SJCRH30 (cell line): ENCODE data around the gene LGALS7. TPM values are rescaled to one million over a fixed set of nuclear protein-coding genes. Genes with fewer than 3 reads are reported as not detected.
"Not testable (repeated sequence)": the region's sequence is repeated elsewhere in the genome, so short reads cannot be mapped to it uniquely, and the experiment has no call there.

ENCODE experiments used
- DNase-seq, 2 experiments: peaks; one replicate each; pipeline ENCODE4 v3.0.0-alpha.2; 2015 to 2020
- H3K27ac ChIP-seq: fragments of 250-450 bp; sonication (Bioruptor Pico); 2 replicates; pipeline ENCODE4 v1.5.1; 2020; ENCODE audit warnings: mild to moderate bottlenecking, moderate library complexity
- H3K27me3 ChIP-seq: fragments of 250-450 bp; sonication (Bioruptor Pico); 2 replicates; pipeline ENCODE4 v1.5.1; 2020; ENCODE audit warnings: mild to moderate bottlenecking, moderate library complexity
- H3K36me3 ChIP-seq: fragments of 250-450 bp; sonication (Bioruptor Pico); 2 replicates; pipeline ENCODE4 v1.5.1; 2020; ENCODE audit warnings: mild to moderate bottlenecking, moderate library complexity
- H3K4me1 ChIP-seq: fragments of 250-450 bp; sonication (Bioruptor Pico); 2 replicates; pipeline ENCODE4 v1.5.1; 2020; ENCODE audit warnings: mild to moderate bottlenecking, moderate library complexity
- H3K4me3 ChIP-seq: fragments of 250-450 bp; sonication (Bioruptor Pico); 2 replicates; pipeline ENCODE4 v1.5.1; 2020; ENCODE audit warnings: mild to moderate bottlenecking, moderate library complexity
- H3K9me3 ChIP-seq: fragments of 250-450 bp; sonication (Bioruptor Pico); replicated peaks from 2 replicates; pipeline ENCODE4 v1.5.1; 2020; ENCODE audit warnings: mild to moderate bottlenecking, moderate library complexity
- total RNA-seq: library from RNA; depleted of rRNA; stranded (reverse); fragments of >200 nt; shearing (Covaris generic); gene quantifications from 2 replicates; pipeline ENCODE4 v1.2.3, GENCODE V29; 2014

Gene LGALS7
- total RNA-seq, 1 experiment from 2014 or later = 0.71 TPM

DNA sequence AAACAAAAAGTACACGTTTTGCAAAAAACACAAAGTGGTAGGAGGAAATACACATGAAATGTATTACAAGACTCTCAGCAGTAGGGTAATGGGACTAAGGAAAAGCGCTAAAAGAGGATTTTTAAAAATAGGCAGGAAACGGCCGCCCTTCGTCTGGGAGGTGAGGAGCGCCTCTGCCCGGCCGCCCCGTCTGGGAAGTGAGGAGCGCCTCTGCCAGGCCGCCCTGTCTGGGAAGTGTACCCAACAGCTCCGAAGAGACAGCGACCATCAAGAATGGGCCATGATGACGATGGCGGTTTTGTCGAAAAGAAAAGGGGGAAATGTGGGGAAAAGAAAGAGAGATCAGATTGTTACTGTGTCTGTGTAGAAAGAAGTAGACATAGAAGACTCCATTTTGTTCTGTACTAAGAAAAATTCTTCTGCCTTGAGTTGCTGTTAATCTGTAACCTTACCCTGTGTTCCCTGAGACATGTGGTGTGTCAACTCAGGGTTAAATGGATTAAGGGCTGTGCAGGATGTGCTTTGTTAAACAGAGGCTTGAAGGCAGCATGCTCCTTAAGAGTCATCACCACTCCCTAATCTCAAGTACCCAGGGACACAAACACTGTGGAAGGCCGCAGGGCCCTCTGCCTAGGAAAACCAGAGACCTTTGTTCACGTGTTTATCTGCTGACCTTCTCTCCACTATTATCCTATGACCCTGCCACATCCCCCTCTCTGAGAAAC is 34.2 kb upstream of the LGALS7 start:
- H3K4me3 ChIP-seq, H3K27me3 ChIP-seq, H3K36me3 ChIP-seq, H3K4me1 ChIP-seq, H3K9me3 ChIP-seq, H3K27ac ChIP-seq, DNase-seq: not testable (repeated sequence)

DNA sequence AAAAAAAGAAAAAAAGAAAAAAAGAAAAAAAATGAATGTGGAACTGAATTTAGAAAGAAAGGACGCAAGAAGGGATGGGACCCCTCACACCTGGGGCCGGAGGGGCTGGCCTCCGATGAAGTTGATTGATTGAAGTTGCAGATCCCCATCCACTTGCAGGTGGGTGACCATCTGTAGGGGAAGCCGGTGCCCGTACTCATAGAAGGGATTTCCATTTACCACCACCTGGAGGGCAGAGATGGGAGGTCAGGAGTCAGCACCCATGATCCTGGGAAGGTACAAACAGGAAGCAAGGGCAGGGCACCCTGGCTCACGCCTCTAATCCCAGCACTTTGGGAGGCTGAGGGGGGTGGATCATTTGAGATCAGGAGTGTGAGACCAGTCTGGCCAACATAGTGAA is 33.1 kb upstream of the LGALS7 start:
- no peaks in the 10 kb centered on the region for H3K4me1 ChIP-seq
- H3K4me3 ChIP-seq = no peak overlapping the region
- no peak for DNase-seq
- H3K36me3 ChIP-seq = no peaks in the 10 kb centered on the region
- H3K9me3 ChIP-seq = no peaks in the 10 kb centered on the region
- no peaks in the 10 kb centered on the region for H3K27me3 ChIP-seq
- no peak overlapping the region for H3K27ac ChIP-seq

DNA sequence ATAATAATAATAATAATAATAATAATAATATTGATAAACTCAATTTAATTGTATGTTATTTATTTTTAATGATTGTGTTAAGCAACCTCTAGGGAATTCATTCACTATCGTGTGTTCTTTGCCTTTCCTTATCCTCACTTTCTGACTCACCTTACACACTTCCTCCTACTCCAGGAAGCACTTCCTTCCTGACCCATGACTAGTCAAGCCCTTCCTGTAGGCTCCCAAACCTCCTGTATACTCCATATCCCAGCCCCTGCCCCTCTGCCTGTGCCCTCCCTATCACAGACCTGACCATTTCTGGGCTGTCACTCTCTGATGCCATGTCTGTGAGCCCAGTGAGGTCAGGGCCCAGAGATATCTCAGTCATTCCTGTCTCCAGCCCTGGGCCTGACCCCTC is 31.9 kb upstream of the LGALS7 start:
- H3K36me3 ChIP-seq = no peaks in the 10 kb centered on the region
- DNase-seq = no peak

DNA sequence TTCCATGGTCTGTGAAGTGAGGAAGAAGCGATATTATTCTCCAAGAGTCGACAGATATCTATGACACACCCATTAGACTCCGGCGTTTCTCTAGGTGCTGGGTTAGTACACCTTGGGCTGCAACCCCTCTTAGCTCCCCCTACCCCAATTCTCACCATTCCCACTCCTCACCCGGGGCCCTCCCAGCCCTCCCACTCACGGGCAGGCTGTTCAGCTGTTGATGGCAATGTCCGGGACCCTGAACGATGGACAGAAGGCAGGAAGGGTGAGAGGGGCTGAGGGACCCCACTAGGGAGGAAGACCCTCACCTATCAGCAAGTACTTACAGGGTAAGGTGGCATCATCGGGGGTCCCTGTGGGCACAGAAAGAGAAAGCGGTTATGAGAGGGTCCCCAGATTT is 30.2 kb upstream of the LGALS7 start:
- no peak overlapping the region for H3K27ac ChIP-seq
- H3K36me3 ChIP-seq = no peaks in the 10 kb centered on the region
- peaks cover 4% of the 10 kb centered on the region; the same call in 1 of the 2 replicates for H3K9me3 ChIP-seq
- no peak overlapping the region for H3K4me3 ChIP-seq
- no peak for DNase-seq
- H3K4me1 ChIP-seq = no peaks in the 10 kb centered on the region
- no peaks in the 10 kb centered on the region for H3K27me3 ChIP-seq

More for the DNA sequence above, 31.9 kb upstream of the LGALS7 start:
- Histone ChIP-seq H3K4me1 (no peaks in the 10 kb centered on the region), H3K9me3 (peaks cover 4% of the 10 kb centered on the region; the same call in 1 of the 2 replicates), H3K27ac (no peak overlapping the region), H3K4me3 (no peak overlapping the region), H3K27me3 (no peaks in the 10 kb centered on the region)

DNA sequence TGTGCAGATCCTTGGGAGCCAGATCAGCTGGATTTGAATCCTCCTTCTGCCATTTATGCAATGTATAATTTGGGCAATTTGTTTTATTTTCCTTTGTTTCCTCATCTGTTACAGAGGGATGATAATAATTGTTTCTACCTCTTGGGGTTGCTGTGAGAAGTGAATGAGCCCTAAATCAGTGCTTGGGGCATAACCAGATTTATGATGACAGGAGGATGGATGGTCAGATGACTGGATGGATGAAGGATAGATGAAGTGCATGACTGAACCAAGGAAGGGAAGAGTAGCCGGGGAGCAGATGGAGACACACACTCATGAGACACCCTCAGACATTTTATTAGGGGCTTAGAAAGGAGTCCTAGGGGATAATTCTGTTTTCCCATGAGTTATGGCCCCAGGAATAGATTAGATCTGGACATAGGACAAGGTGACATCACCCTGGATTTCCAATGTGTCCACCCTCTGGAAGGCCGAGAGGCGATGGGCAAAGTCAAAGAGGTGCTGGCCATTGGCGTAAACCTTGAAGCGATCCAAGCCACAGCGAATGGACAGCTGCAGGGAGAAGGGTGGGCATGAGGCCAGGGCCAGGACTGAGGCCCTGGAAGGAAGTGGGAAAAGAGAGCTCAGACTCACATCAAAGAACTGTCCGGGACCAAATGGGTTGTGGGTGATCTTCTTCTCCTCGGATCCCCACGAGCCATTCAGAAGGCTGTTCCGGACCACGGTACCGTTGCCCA is 28.2 kb upstream of the LGALS7 start:
- H3K4me1 ChIP-seq = no peaks in the 10 kb centered on the region
- peak; percentile 49 to 59 for DNase-seq
- H3K4me3 ChIP-seq = no peak overlapping the region

DNA sequence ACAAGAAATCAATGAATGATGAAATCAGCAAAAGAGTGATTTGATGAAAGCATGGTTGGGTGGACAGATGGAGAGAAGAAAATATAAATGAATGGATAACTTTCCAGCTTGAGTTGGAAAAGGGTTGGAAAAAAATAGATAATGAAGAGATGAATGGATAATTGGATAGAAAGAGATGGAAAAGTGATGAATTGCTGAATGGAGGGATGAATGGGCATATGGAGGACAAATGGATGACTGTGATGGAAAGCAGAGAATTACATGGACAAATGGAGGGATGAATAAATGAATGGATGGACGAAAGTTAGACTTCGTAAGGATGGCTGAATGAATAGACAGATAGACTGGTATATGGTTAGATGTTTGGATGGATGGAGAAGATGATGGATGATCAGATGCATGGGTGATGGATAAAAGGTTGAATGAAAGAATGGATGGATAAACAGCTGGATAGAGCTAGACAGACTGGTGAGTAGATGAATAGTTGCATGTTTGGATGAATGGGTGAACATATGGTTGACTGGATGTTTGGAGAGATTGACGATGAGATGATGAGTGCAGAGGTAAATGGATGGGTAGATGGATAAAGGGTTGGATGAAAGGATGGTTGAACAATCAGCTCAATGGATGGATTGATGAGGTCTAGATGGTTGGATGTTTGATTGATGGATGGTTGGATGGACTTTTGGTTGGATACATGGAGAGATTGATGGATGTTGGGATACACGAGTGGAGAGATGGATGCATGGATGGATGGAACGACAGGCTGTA is 27.4 kb upstream of the LGALS7 start:
- no peaks in the 10 kb centered on the region for H3K4me1 ChIP-seq
- H3K27me3 ChIP-seq = no peaks in the 10 kb centered on the region
- H3K27ac ChIP-seq = no peak overlapping the region
- H3K4me3 ChIP-seq = no peak overlapping the region
- DNase-seq = no peak
- H3K9me3 ChIP-seq = peaks cover 4% of the 10 kb centered on the region; the same call in 1 of the 2 replicates
- no peaks in the 10 kb centered on the region for H3K36me3 ChIP-seq

More for the DNA sequence above, 28.2 kb upstream of the LGALS7 start:
- H3K36me3 ChIP-seq = no peaks in the 10 kb centered on the region
- no peak overlapping the region for H3K27ac ChIP-seq
- peaks cover 4% of the 10 kb centered on the region; the same call in 1 of the 2 replicates for H3K9me3 ChIP-seq
- no peaks in the 10 kb centered on the region for H3K27me3 ChIP-seq

DNA sequence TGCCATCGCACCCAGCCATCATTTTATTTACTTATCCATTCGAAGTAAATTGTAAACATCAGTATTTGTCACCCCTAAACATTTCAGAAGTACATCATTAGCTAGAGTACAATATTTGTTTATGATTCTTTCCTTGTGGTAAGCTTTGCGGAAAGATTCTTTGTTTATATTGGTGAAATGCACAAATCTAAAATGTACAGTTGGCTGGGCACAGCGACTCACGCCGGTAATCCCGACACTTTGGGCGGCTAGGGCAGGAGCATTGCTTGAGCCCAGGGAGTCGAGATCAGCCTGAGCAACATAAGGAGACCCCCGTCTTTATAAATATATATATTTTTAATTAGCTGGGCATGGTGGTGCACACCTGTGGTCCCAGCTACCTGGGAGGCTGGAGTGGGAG is 25.8 kb upstream of the LGALS7 start:
- Histone ChIP-seq H3K4me1 (no peaks in the 10 kb centered on the region), H3K9me3 (peaks cover 4% of the 10 kb centered on the region; the same call in 1 of the 2 replicates), H3K27me3 (no peaks in the 10 kb centered on the region), H3K4me3 (no peak overlapping the region), H3K27ac (no peak overlapping the region), H3K36me3 (no peaks in the 10 kb centered on the region)
- DNase-seq = no peak

DNA sequence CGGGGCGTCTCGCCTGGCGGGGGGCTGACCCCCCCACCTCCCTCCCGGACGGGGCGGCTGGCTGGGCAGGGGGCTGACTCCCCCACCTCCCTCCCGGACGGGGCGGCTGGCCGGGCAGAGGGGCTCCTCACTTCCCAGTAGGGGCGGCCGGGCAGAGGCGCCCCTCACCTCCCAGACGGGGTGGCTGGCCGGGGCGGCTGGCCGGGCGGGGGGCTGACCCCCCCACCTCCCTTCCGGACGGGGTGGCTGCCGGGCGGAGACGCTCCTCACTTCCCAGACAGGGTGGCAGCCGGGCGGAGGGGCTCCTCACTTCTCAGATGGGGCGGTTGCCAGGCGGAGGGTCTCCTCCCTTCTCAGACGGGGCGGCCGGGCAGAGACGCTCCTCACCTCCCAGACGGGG is 24.5 kb upstream of the LGALS7 start:
- H3K27me3 ChIP-seq, H3K4me1 ChIP-seq, H3K36me3 ChIP-seq, H3K27ac ChIP-seq, H3K9me3 ChIP-seq, H3K4me3 ChIP-seq, DNase-seq: not testable (repeated sequence)

DNA sequence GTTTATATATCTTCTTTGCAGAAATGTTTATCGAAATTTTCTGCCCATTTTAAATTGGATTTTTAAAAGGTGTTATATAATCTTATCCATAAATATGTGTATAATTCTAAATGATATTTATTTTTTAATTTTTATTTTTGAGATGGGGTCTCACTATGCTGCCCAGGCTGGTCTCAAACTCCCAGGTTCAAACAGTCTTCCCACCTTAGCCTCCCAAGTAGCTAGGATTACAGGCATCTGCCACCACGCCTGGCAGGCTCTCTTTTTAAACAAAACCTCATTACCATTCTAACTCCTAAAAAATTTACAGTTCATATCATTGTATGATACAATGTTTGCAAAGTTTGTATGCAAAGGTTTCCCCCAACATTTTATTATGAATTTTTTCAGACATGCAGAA is 22.8 kb upstream of the LGALS7 start:
- Histone ChIP-seq H3K36me3 (no peaks in the 10 kb centered on the region), H3K27me3 (no peaks in the 10 kb centered on the region), H3K9me3 (peaks cover 4% of the 10 kb centered on the region; the same call in 1 of the 2 replicates), H3K4me3 (no peak overlapping the region), H3K27ac (no peak overlapping the region), H3K4me1 (no peaks in the 10 kb centered on the region)
- DNase-seq = no peak

DNA sequence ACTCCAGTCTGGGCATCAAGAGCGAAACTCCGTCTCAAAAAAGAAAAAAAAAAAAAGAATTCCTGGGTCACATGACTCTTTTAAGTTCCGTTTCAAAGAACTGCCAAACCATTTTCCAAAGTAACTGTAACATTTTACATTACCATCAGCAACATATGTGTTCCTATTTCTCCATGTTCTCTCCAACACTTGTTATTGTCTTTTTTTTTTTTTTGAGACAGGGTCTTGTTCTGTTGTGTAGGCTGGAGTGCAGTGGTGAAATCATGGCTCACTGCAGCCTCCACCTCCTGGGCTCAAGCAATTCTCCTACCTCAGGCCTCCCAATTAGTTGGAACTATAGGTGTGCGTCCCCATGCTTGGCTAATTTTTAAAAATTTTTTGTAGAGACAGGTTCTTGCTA is 22.2 kb upstream of the LGALS7 start:
- no peak overlapping the region for H3K27ac ChIP-seq
- H3K9me3 ChIP-seq = no peaks in the 10 kb centered on the region
- H3K4me3 ChIP-seq = no peak overlapping the region
- no peaks in the 10 kb centered on the region for H3K27me3 ChIP-seq
- no peak for DNase-seq
- no peaks in the 10 kb centered on the region for H3K4me1 ChIP-seq
- H3K36me3 ChIP-seq = no peaks in the 10 kb centered on the region

DNA sequence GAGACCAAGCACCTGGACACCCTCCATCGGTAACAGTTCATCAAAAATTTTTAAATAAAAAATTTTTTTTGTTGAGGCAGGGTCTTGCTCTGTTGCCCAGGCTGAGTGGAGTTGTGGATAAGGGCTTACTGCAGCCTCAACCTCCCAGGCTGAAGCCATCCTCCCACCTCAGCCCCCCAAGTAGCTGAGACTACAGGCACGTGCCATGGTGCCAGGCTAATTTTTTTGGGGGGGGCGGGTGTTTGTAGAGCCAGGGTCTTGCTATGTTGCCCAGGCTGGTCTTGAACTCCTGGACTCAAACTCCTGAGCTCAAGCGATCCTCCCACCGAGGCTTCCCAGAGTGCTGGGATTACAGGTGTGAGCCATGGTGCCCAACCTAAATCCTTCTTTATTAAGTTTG is 20.4 kb upstream of the LGALS7 start:
- H3K27ac ChIP-seq = no peak overlapping the region
- no peaks in the 10 kb centered on the region for H3K27me3 ChIP-seq

DNA sequence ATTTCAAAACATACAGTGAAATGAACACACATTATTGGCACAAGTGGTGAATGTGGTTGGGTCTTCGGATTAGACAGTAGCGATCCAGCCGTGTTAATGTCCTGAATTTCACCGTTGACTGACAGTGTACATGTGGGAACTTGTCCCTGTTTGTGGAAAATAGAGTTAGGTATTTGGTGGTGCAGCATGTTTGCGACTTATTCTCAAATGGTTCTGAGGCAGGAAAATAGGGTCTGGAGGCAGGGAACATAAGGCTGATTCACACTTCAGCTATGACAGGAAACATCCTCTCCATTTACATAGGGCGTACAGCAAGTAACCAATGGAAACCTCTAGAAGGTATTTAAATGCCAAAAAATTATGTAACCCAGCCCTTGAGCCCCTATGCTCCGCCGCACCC is 19.9 kb upstream of the LGALS7 start:
- no peak for DNase-seq
- Histone ChIP-seq H3K27me3 (no peaks in the 10 kb centered on the region), H3K27ac (no peak overlapping the region), H3K4me1 (no peaks in the 10 kb centered on the region), H3K4me3 (no peak overlapping the region), H3K36me3 (no peaks in the 10 kb centered on the region), H3K9me3 (no peaks in the 10 kb centered on the region)

More for the DNA sequence above, 20.4 kb upstream of the LGALS7 start:
- no peaks in the 10 kb centered on the region for H3K4me1 ChIP-seq
- H3K9me3 ChIP-seq = no peaks in the 10 kb centered on the region
- no peaks in the 10 kb centered on the region for H3K36me3 ChIP-seq
- DNase-seq = no peak
- no peak overlapping the region for H3K4me3 ChIP-seq

DNA sequence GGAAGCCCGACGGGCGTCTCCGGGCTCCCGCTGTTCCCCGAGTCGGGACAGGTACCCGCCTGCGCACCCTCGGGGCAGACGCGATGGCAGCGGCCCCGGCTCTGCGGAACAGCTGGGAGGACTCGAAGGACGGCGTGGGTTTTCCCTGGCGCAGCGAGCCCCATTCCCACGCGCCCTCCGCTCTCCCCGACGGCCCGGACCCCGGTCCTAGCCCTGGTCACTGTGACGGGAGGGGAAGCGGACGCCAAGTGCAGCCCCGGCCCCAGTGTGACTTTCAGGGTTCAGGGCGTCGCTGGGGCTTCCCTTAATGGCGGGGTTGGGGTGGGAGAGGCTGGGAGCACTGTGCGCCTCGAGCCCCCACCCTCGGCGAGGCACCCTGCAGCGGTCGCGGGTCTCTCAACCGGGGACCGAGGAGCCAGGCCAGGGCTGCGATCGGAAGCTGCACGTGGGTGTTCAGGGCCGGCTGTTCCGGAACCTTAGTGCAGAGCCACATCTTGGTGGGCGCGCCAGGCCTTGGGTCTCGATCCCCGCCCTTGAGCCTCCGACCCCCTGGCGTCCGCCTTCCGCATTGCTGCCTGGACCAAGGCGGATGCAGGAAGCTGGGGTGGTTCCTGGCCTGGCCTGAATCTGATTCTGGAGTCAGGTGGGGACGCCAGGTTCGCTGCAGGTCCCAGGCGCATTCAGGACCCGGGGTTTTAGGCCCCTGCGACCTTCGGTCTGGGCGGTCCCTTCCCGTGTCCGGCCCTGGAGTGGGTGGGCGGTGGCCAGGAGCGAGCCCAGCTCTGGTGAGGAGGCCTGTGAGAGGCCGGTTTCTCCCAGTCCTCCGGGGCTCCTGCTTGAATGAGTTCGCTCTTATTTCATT is 19.2 kb upstream of the LGALS7 start:
- Histone ChIP-seq H3K36me3 (no peaks in the 10 kb centered on the region), H3K27me3 (no peaks in the 10 kb centered on the region), H3K27ac (no peak overlapping the region), H3K9me3 (no peaks in the 10 kb centered on the region), H3K4me3 (no peak overlapping the region), H3K4me1 (no peaks in the 10 kb centered on the region)
- DNase-seq = no peak

DNA sequence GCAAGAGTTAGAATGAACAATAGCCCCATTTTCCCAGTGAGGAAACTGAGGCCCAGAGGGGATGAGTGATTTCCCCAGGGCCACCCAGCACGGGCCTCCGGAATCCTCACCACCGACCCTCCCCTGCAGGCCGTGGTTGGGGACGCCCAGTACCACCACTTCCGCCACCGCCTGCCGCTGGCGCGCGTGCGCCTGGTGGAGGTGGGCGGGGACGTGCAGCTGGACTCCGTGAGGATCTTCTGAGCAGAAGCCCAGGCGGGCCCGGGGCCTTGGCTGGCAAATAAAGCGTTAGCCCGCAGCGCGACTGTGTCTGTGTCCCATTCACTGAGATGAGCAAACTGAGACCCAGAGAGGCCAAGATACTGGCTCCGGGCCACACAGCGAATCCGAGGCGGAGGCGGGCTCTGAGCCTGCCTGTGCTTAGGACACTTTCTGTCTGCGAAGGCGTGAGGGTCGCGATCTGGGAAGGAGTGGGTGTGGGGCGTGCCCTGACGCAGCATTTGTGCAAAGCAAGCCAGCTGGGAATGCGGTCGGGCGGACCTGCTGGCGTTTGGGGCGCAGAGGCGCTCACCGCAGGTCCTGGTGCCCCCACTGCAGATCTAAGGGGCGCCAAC is 18.2 kb upstream of the LGALS7 start:
- H3K27me3 ChIP-seq, DNase-seq, H3K9me3 ChIP-seq: not testable (repeated sequence)

More for the DNA sequence above, 18.2 kb upstream of the LGALS7 start:
- not testable (repeated sequence) for H3K4me1 ChIP-seq, H3K4me3 ChIP-seq, H3K27ac ChIP-seq, H3K36me3 ChIP-seq
